Stimulated activated CD8-positive, alpha-beta memory T cell treated with anti-CD3 and anti-CD28 coated beads, Interleukin-12 subunit alpha, Interleukin-12 subunit beta, amount 100 ng/mL, for 4 hours (primary cell): ENCODE results near the gene PPP1R36.
"Not testable (repeated sequence)": the region's sequence is repeated elsewhere in the genome, so short reads cannot be mapped to it uniquely, and the experiment has no call there.

Source experiments
- DNase-seq: peaks from one replicate; pipeline ENCODE4 v3.0.0-alpha.2; 2020; ENCODE audit warnings: low read depth

Gene PPP1R36

DNA sequence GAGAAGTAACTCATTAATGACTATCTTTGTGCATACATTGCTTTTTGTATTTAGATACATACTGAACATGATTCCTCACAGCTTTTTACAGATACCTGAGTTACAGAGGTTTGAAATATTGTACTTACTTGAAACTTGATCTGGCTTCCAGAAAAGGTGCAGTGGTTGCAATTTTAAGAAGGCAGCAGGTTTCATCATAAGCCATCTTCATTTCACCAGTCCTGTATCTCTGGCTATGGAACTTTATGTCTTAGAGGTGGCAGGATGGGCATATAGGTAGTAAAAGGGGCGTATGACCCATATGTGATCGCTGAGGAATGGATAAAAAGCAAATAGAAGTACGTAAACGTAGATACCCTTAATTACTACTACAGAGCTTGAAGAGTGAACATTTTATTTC, 31.5 kb upstream of the PPP1R36 start:
- no peak for DNase-seq

DNA sequence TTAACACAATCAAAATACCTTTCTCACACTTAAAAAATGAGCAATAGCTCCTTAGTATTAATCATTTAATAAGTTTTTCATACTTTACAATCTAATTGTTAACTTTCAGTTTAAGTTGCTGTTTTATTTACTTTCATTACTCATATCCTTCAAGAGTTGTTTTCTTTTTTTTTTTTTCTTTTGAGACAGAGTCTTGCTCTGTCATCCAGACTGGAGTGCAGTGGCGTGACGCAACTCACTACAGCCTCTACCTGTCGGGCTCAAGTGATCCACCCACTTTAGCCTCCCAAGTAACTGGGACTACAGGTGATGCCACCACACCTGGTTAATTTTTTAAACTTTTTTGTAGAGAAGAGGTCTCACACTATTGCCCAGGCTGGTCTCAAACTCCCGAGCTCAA, 29.1 kb upstream of the PPP1R36 start:
- DNase-seq = no peak

DNA sequence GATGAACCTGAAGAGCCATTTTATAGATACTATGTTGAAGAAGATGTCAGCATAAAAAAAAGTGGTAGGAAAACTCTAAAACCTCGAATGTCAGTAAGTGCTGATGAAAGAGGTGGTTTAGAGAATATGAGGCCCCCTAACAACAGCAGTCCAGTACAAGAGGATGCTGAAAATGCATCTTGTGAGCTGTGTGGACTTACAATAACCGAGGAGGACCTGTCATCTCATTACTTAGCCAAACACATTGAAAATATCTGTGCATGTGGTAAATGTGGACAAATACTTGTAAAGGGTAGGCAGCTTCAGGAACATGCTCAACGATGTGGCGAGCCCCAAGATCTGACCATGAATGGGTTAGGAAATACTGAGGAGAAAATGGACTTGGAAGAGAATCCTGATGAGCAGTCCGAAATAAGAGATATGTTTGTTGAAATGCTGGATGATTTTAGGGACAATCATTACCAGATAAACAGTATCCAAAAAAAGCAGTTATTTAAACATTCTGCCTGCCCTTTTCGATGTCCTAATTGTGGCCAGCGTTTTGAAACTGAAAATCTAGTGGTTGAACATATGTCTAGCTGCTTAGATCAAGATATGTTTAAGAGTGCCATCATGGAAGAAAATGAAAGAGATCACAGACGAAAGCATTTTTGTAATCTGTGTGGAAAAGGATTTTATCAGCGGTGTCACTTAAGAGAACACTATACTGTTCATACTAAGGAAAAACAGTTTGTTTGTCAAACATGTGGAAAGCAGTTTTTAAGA, 27.0 kb upstream of the PPP1R36 start:
- DNase-seq = no peak

GRCh38 chr14:64525354-64525753, 24.4 kb upstream of the PPP1R36 start:
- DNase-seq = no peak

DNA sequence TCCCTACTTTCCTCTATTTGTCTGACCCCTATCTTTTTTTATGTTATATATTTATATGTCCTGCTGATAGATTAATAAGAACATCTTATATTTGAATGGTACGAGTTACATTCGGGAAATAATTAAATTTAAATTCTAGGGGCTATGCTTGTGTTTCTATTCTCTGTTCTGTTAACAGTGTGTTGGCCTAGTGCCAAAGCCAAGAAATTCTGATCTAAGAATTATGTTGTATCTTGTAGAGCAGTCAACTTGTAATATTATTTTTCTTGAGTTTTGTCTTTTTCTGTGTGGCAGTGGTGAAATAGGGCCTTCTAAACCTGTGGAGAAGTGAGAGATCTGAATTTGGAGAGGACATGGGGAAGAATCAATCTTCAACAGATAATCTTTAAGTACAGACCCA, 18.2 kb upstream of the PPP1R36 start:
- no peak for DNase-seq

DNA sequence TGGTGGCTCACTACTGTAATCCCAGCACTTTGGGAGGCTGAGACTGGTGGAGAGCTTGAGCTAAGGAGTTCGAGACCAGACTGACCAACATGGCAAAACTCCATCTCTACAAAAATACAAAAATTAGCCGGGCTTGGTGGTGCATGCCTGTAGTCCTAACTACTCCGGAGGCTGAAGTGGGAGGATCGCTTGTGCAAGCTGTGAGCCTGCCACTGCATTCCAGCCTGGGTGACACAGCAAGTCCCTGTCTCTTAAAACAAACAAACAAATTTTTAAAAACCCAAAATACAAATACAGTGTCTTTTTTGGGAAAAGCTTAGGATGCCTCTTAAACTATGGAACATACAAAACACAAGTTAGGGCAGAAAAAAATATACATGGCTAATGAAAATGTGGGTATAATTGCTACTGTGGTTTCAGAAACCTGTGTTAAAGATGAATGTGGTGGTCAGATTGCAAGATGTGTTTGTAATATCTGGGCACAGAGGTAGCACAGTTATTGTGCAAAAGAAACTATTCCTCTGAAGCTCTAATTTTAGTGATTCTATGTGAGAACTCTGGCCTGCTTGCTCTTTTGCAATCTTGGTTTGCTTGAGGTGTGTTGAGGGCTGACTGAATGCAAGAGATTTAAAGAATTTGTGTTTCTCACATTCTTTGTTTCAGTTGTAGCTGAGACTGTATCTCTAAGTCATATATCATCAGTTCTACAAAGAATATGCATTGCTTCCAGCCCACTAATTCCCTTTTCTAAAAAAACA, 13.1 kb upstream of the PPP1R36 start:
- no peak for DNase-seq

DNA sequence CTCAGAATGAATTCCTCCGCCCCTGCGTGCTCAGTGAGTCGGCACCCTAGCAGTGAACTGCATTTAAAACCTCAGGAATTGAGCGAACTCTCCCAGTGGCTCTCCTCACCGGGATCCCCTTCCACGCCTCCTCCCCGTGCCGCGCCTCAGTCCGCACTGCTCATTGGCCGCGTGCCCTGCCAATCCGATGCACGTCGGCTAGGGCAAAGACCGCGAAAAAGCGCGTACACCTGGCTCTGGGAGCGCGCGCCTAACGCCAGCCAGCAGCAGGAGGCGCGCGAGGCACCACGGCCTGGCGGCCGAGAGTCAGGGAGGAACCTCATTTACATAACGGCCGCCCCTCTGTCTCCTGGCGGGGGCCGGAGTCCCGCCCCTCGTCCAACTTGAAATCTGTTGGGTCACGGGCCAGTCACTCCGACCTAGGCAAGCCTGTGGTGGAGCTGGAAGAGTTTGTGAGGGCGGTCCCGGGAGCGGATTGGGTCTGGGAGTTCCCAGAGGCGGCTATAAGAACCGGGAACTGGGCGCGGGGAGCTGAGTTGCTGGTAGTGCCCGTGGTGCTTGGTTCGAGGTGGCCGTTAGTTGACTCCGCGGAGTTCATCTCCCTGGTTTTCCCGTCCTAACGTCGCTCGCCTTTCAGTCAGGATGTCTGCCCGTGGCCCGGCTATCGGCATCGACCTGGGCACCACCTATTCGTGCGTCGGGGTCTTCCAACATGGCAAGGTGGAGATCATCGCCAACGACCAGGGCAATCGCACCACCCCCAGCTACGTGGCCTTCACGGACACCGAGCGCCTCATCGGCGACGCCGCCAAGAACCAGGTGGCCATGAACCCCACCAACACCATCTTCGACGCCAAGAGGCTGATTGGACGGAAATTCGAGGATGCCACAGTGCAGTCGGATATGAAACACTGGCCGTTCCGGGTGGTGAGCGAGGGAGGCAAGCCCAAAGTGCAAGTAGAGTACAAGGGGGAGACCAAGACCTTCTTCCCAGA, 9.3 kb upstream of the PPP1R36 start, which contains the start of gene HSPA2:
Gene HSPA2, plus strand, starts transcription at position 534 of the 995 bp plus-strand sequence. Its CDS starts 109 bp downstream, at position 643.
- DNase-seq = peak; percentile 88

- no peak for DNase-seq
Measured at GRCh38 chr14:64541261-64541971, 8.3 kb upstream of the PPP1R36 start.

GRCh38 chr14:64541972-64542835, 7.6 kb upstream of the PPP1R36 start:
- no peak for DNase-seq

GRCh38 chr14:64542836-64543201, 6.9 kb upstream of the PPP1R36 start:
- DNase-seq = no peak

- no peak for DNase-seq
Measured at GRCh38 chr14:64544607-64545312, 5.0 kb upstream of the PPP1R36 start.

GRCh38 chr14:64549016-64549415, 745 bp upstream of the PPP1R36 start:
- DNase-seq = no peak

- no peak for DNase-seq
Measured at GRCh38 chr14:64550621-64551333, 1.0 kb downstream of the PPP1R36 start.

GRCh38 chr14:64554556-64554955, 4.8 kb downstream of the PPP1R36 start:
- no peak for DNase-seq

DNA sequence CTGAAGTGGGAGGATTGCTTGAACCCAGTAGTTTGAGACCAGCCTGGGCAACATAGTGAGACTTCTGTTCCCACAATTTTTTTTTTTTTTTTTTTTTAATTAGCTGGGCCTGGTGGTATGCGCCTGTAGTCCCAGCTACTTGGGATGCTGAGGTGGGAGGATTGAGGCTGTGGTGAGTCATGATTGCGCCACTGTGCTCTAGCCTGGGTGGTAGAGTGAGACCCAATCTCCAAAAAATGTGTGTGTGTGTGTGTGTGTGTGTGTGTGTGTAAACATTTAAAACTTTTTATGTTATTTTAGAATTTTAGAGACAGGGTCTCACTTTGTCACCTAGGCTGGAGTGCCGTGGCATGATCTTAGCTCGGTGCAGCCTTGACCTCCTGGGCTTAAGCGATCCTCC, 6.8 kb downstream of the PPP1R36 start:
- DNase-seq = no peak

GRCh38 chr14:64558216-64558615, 8.5 kb downstream of the PPP1R36 start:
- not testable (repeated sequence) for DNase-seq

DNA sequence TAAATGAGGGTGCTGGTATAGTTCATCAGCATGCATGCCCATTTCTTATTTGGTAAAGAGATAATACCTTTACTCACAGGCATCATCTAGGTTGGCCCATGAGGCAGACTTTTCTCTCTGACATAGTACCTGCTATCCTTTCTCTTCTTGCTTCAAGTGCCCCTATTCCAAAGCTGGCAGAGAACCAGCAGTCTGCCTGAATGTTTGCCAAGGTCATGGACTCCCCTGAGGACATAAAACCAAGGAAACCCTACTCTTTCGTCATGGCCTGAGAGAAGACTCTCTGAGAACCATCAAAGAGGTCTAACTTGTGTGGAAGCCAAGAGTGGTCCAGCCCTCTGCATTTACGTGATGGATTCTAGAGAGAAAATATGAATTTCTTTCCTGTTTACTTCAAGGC, 11.9 kb downstream of the PPP1R36 start:
- no peak for DNase-seq

DNA sequence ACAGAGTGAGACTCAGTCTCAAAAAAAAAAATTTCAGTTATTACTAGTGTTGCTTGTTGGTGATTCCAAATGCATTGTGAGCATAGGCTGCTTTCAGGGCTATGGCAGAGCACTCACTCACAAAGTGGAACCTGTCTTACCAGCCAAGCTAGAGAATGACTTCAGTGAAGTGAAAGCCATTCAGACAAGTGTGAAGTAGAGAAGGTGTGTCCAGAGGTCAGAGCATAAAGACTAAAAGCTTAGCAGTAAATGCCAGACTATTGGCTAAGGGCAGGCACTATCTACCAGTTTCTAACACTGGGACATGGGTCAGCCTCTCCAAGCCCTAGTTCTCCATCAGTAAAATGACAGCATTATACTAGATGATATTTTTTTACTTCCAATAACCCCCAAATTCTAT, 12.7 kb downstream of the PPP1R36 start:
- no peak for DNase-seq

DNA sequence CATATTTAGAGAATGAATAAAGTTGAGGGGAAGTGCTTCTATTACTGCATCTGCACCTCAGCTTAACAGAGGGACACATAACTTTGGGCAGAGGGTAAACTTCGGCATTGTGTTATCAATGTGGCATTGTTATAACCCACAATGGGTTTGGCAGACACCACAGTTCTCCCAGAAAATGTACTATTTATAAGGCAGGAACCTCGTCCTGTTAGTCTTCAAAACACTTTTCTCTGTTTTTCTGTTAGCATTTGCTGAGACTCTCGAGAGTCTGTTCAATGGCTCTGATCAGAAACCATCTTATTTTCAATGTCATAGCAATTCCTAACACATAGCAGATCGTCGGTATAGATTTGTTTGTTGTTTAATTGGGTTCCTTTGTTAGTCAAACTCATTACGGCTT, 13.9 kb downstream of the PPP1R36 start:
- DNase-seq = no peak
